ENCODE results near the gene PIGP. TPM values are rescaled to one million over a fixed set of nuclear protein-coding genes. Genes with fewer than 3 reads are reported as not detected.

The PIGP gene
- total and polyA plus RNA-seq, 2 of the 13 experiments (the other 11 are each of a cell fraction or from before 2014, with no cell fraction given) = 14.8 to 33.4 TPM

- no peak for TF ChIP-seq ZFY (CRISPR knock-in tag; IDR thresholded peaks at IDR 0.05)
- peak; percentile 61; the same call in 1 of the 2 replicates for TF ChIP-seq ISL2 (CRISPR knock-in tag; IDR thresholded peaks at IDR 0.05)
- no peak for TF ChIP-seq HNRNPK (IDR thresholded peaks at IDR 0.05; ENCODE audit: low read depth, low read length, poor library complexity, severe bottlenecking)
- no peak for TF ChIP-seq FLYWCH1 (CRISPR knock-in tag; IDR thresholded peaks at IDR 0.05)
- TF ChIP-seq SP5 (CRISPR knock-in tag; IDR thresholded peaks at IDR 0.05; ENCODE audit: borderline replicate concordance, low read depth) = no peak
- no peak for TF ChIP-seq ZNF841 (CRISPR knock-in tag; IDR thresholded peaks at IDR 0.05; ENCODE audit: borderline replicate concordance)
- TF ChIP-seq HNRNPL (IDR thresholded peaks at IDR 0.05; ENCODE audit: low read depth, low read length) = no peak
- no peak for TF ChIP-seq KLF15 (CRISPR knock-in tag; IDR thresholded peaks at IDR 0.05; ENCODE audit: borderline replicate concordance)
- TF ChIP-seq TBX3 (IDR thresholded peaks at IDR 0.05; ENCODE audit: borderline replicate concordance) = peak; percentile 81; the same call in 1 of the 2 replicates
- TF ChIP-seq ZC3H4 (CRISPR knock-in tag; IDR thresholded peaks at IDR 0.05; ENCODE audit: borderline replicate concordance) = no peak
- no peak for TF ChIP-seq DPF2 (CRISPR knock-in tag; IDR thresholded peaks at IDR 0.05; ENCODE audit: borderline replicate concordance, low read depth)
- TF ChIP-seq ZNF407 (CRISPR knock-in tag; IDR thresholded peaks at IDR 0.05; ENCODE audit: not compliant biosample characterization) = no peak
- TF ChIP-seq HNF1B (CRISPR knock-in tag; IDR thresholded peaks at IDR 0.05) = no peak
- no peak for TF ChIP-seq FOXC1 (CRISPR knock-in tag; IDR thresholded peaks at IDR 0.05; ENCODE audit: borderline replicate concordance)
- no peak for TF ChIP-seq ZNF143 (CRISPR knock-in tag; IDR thresholded peaks at IDR 0.05)
- TF ChIP-seq KAT7 (CRISPR knock-in tag; IDR thresholded peaks at IDR 0.05; ENCODE audit: borderline replicate concordance) = no peak
- TF ChIP-seq HNRNPLL (IDR thresholded peaks at IDR 0.05; ENCODE audit: low read depth, low read length, poor library complexity, severe bottlenecking) = no peak
- no peak for TF ChIP-seq MED8 (CRISPR knock-in tag; IDR thresholded peaks at IDR 0.05; ENCODE audit: insufficient replicate concordance)
- no peak for TF ChIP-seq RXRA (CRISPR knock-in tag; IDR thresholded peaks at IDR 0.05)
- no peak for TF ChIP-seq TARDBP (CRISPR knock-in tag; IDR thresholded peaks at IDR 0.05)
- peak; percentile 55; the same call in 1 of the 2 replicates for TF ChIP-seq TCF7 (IDR thresholded peaks at IDR 0.05; ENCODE audit: low read depth)
Observed at GRCh38 chr21:37117204-37117603, 44.3 kb upstream of the PIGP start (continued).
